Hair follicular keratinocyte (primary cell): ENCODE results near the gene CBY3. TPM values are rescaled to one million over a fixed set of nuclear protein-coding genes. Genes with fewer than 3 reads are reported as not detected.

Experiments
- total RNA-seq: library from RNA; depleted of rRNA; stranded (reverse); fragments of >200 nt; gene quantifications from 2 replicates; pipeline ENCODE4 v1.2.3, GENCODE V29; 2015

The CBY3 gene
- total RNA-seq: not detected in 2 replicates

GRCh38 chr5:179680780-179681401 is at the start of gene CBY3:
TSS of gene CBY3 (minus strand) at chr5:179681034. CDS start at chr5:179680918, 116 bp downstream.

GRCh38 chr5:179698935-179699615 is 18.2 kb upstream of the CBY3 start, which contains the start of gene CANX:
TSS of gene CANX (plus strand) at chr5:179698967. CDS start at chr5:179705682, 6,715 bp downstream.

Other genes starting within 250 kb of the CBY3 start
- gene RUFY1, start 130.5 kb downstream of the CBY3 start, total RNA-seq: 15.8 and 24.1 TPM in 2 replicates
- gene HNRNPH1, start 57.4 kb downstream of the CBY3 start, total RNA-seq: 177 and 191 TPM in 2 replicates
- 325 and 372 TPM in 2 replicates for gene CANX, start 17.9 kb upstream of the CBY3 start, total RNA-seq
- 8.2 and 9.2 TPM in 2 replicates for gene MAML1, start 51.8 kb upstream of the CBY3 start, total RNA-seq
- 0.23 and 0.39 TPM in 2 replicates for gene LTC4S, start 113.0 kb upstream of the CBY3 start, total RNA-seq
- gene MGAT4B, start 125.8 kb upstream of the CBY3 start, total RNA-seq: 88.2 and 114 TPM in 2 replicates
- 122 and 209 TPM in 2 replicates for gene SQSTM1, start 139.9 kb upstream of the CBY3 start, total RNA-seq
- gene MRNIP, start 177.8 kb upstream of the CBY3 start, total RNA-seq: 9.5 and 12.2 TPM in 2 replicates
- 56.4 and 59.3 TPM in 2 replicates for gene TBC1D9B, start 226.9 kb upstream of the CBY3 start, total RNA-seq